Measurements from ENCODE around the gene KRIT1. TPM values are rescaled to one million over a fixed set of nuclear protein-coding genes. Genes with fewer than 3 reads are reported as not detected.
"Not testable (repeated sequence)": the region's sequence is repeated elsewhere in the genome, so short reads cannot be mapped to it uniquely, and the experiment has no call there.

KRIT1 gene
- total RNA-seq, 1 donor from 2014 or later: 94.5 TPM

GRCh38 chr7:92206672-92207071, 39.0 kb downstream of the KRIT1 start:
- DNase-seq (ENCODE audit: extremely low spot score in 2 of 2): no peak
- TF ChIP-seq POLR2AphosphoS5 (IDR thresholded peaks at IDR 0.05; ENCODE audit: insufficient read depth in 1 of 2, low read depth in 1 of 2): no peak
- no peak for TF ChIP-seq POLR2A (IDR thresholded peaks at IDR 0.05)
- no peak for TF ChIP-seq CTCF (IDR thresholded peaks at IDR 0.05)
- no peaks in the 10 kb centered on the region for H3K27me3 ChIP-seq
- H3K4me3 ChIP-seq: no peak overlapping the region
- peaks cover 0 to 72% of the 10 kb centered on the region in 2 donors for H3K36me3 ChIP-seq
- peaks cover 5% of the 10 kb centered on the region for H3K9me3 ChIP-seq
- H3K4me1 ChIP-seq: no peaks in the 10 kb centered on the region
- H3K27ac ChIP-seq: no peak overlapping the region
- intact Hi-C loops (cut with DNase I): no loop called here

GRCh38 chr7:92205987-92206386, 39.7 kb downstream of the KRIT1 start:
- peaks cover 5% of the 10 kb centered on the region for H3K9me3 ChIP-seq

GRCh38 chr7:92200791-92201190, 44.9 kb downstream of the KRIT1 start:
- Histone ChIP-seq H3K4me1 (no peaks in the 10 kb centered on the region), H3K27me3 (no peaks in the 10 kb centered on the region), H3K36me3 (peaks cover 0 to 46% of the 10 kb centered on the region in 2 donors), H3K9me3 (no peaks in the 10 kb centered on the region), H3K4me3 (no peak overlapping the region), H3K27ac (no peak overlapping the region)
- intact Hi-C loops (cut with DNase I): no loop called here
- DNase-seq (ENCODE audit: extremely low spot score in 2 of 2): no peak
- TF ChIP-seq CTCF (IDR thresholded peaks at IDR 0.05): no peak
- no peak for TF ChIP-seq POLR2A (IDR thresholded peaks at IDR 0.05)
- TF ChIP-seq POLR2AphosphoS5 (IDR thresholded peaks at IDR 0.05; ENCODE audit: insufficient read depth in 1 of 2, low read depth in 1 of 2): no peak

More at GRCh38 chr7:92205987-92206386, 39.7 kb downstream of the KRIT1 start:
- Histone ChIP-seq H3K36me3 (peaks cover 0 to 67% of the 10 kb centered on the region in 2 donors), H3K4me1 (no peaks in the 10 kb centered on the region), H3K27ac (no peak overlapping the region), H3K4me3 (no peak overlapping the region), H3K27me3 (no peaks in the 10 kb centered on the region)
- no peak for DNase-seq (ENCODE audit: extremely low spot score in 2 of 2)
- TF ChIP-seq CTCF (IDR thresholded peaks at IDR 0.05) (no peak), POLR2A (IDR thresholded peaks at IDR 0.05) (no peak), POLR2AphosphoS5 (IDR thresholded peaks at IDR 0.05; ENCODE audit: insufficient read depth in 1 of 2, low read depth in 1 of 2) (no peak)
- intact Hi-C loops (cut with DNase I): no loop called here

- intact Hi-C loops (cut with DNase I): no loop called here
- no peaks in the 10 kb centered on the region for H3K27me3 ChIP-seq
- DNase-seq (ENCODE audit: extremely low spot score in 2 of 2): no peak
- H3K4me1 ChIP-seq: no peaks in the 10 kb centered on the region
- H3K4me3 ChIP-seq: no peak overlapping the region
- H3K27ac ChIP-seq: no peak overlapping the region
- no peaks in the 10 kb centered on the region for H3K36me3 ChIP-seq
- TF ChIP-seq POLR2AphosphoS5 (IDR thresholded peaks at IDR 0.05; ENCODE audit: insufficient read depth in 1 of 2, low read depth in 1 of 2) (no peak), CTCF (IDR thresholded peaks at IDR 0.05) (no peak), POLR2A (IDR thresholded peaks at IDR 0.05) (no peak)
- H3K9me3 ChIP-seq: peaks cover 5% of the 10 kb centered on the region
These were observed 53.4 kb downstream of the KRIT1 start for GRCh38 chr7:92192326-92192725.

GRCh38 chr7:92189246-92189645, 56.5 kb downstream of the KRIT1 start:
- H3K27ac ChIP-seq; H3K27me3 ChIP-seq; intact Hi-C loops (cut with DNase I); H3K4me1 ChIP-seq; H3K4me3 ChIP-seq; H3K9me3 ChIP-seq; H3K36me3 ChIP-seq; DNase-seq (ENCODE audit: extremely low spot score in 2 of 2): not testable (repeated sequence)

GRCh38 chr7:92184294-92184693, 61.4 kb downstream of the KRIT1 start:
- H3K9me3 ChIP-seq; intact Hi-C loops (cut with DNase I); H3K27ac ChIP-seq; H3K36me3 ChIP-seq; H3K4me1 ChIP-seq; H3K27me3 ChIP-seq; DNase-seq (ENCODE audit: extremely low spot score in 2 of 2); H3K4me3 ChIP-seq: not testable (repeated sequence)
